Measurements from ENCODE around the gene RNF130. TPM values are rescaled to one million over a fixed set of nuclear protein-coding genes. Genes with fewer than 3 reads are reported as not detected.
"Not testable (repeated sequence)": the region's sequence is repeated elsewhere in the genome, so short reads cannot be mapped to it uniquely, and the experiment has no call there.

Gene RNF130
- total RNA-seq, 1 donor: 128 TPM

DNA sequence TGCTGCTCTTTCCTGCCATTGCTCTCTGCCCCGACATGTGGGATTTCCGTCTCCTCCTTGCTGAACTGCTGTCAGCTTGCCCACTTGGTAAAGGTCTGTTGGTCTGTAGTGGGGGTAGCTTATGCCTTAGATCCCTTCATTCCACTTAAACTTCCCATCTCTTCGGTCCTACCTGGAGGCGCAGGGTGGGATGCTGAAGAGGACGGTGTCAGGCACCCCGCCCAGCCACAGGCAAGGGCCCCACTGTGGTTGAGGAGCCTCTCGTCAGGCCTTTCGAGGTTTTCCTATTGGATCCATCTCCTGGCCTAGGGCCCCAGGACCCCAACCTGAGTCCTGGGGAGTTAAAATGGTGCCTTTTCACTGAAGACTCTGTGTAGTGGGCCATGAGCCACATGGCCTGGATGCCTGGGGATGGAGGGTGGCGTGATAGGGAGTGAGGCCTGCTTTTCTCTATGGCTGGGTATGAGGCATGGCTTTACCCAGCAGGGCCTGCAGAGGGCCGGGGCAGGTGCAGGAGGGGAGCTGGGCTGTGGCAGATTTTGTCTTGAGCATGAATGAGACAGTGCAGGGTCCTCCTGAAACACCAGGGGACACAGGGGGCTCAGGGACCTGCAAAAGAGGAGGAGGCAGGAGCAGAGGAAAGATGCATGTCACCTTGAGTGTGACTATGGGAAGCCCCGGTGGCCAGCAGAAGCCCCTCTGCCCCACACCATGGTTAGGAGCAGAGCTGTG lies 25.8 kb upstream of the RNF130 start:
- H3K27me3 ChIP-seq (ENCODE audit: insufficient read depth, low read length): no peaks in the 10 kb centered on the region
- no peaks in the 10 kb centered on the region for H3K9me3 ChIP-seq (ENCODE audit: low read depth, low read length)
- no peak overlapping the region for H3K4me3 ChIP-seq (ENCODE audit: low read length)
- peaks cover 12% of the 10 kb centered on the region for H3K4me1 ChIP-seq (ENCODE audit: insufficient read depth, low read length)

DNA sequence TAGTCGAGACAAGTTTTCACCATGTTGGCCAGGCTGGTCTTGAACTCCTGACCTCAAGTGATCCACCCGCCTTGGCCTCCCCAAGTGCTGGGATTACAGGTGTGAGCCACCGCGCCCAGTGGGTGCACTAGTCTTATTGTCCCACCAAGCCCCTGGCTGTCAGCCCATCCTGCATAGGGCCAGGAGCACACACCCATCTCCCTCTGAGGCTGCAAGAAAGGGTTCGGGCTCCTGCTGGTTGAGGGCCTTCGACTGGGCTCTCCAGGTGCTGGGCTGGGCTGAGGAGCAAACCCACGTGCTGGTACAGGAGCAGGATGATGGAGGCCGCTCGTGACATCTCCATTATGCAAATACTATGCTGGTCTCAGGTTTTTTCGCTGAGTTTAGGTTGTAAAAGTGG lies 25.1 kb upstream of the RNF130 start:
- H3K4me3 ChIP-seq (ENCODE audit: low read length): no peak overlapping the region
- no peaks in the 10 kb centered on the region for H3K9me3 ChIP-seq (ENCODE audit: low read depth, low read length)
- peaks cover 12% of the 10 kb centered on the region for H3K4me1 ChIP-seq (ENCODE audit: insufficient read depth, low read length)
- no peaks in the 10 kb centered on the region for H3K27me3 ChIP-seq (ENCODE audit: insufficient read depth, low read length)

DNA sequence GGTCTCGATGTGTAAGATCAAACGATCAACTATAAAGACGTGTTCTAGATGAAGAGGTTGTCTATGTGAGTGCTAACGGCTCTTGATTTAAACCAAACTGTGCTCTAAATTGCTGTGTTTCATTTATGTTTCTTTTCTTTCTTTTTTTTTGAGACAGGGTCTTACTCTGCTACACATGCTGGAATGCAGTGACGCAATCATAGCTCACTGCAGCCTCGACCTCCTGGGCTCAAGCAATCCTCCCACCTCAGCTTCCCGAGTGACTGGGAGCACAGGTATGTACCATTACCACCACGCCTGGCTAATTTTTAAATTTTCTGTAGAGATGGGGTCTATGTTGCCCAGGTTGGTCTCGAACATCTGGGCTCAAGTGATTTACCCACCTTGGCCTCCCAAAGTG lies 24.0 kb upstream of the RNF130 start:
- no peak overlapping the region for H3K4me3 ChIP-seq (ENCODE audit: low read length)
- H3K27me3 ChIP-seq (ENCODE audit: insufficient read depth, low read length): no peaks in the 10 kb centered on the region
- H3K4me1 ChIP-seq (ENCODE audit: insufficient read depth, low read length): peaks cover 17% of the 10 kb centered on the region
- H3K9me3 ChIP-seq (ENCODE audit: low read depth, low read length): no peaks in the 10 kb centered on the region

DNA sequence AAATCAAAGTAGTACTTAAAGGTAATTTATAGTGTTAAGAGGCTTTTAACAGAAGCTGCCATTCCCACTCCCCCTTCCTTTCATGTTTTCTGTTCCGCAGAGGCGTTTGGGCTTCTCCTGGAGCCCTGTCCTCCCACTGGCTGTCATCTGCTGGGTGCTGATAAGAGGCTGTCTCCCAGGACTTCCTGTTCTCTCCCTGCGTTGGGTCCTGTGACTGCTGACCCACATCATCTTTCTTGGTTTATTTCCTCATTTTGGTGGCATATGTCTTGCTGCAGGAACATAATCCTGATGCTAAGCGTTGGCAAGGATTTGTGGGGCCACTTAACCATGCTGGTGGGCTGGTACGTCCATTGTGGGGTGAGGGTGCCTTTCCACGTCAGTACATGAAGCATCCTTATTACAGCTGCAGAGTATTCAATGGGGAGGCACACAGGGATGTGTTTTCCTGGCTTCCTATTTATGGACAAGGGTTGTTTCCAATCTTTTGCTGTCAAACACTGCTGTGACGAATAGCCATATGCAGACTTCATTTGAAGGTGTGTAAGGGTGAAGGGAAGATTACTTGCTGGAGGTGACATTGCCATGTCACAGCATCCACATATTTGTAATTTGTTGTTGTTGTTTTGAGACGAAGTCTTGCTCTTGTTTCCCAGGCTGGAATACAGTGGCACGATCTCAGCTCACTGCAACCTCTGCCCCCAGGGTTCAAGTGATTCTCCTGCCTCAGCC lies 22.3 kb upstream of the RNF130 start:
- peaks cover 22% of the 10 kb centered on the region for H3K4me1 ChIP-seq (ENCODE audit: insufficient read depth, low read length)
- H3K9me3 ChIP-seq (ENCODE audit: low read depth, low read length): no peaks in the 10 kb centered on the region
- H3K4me3 ChIP-seq (ENCODE audit: low read length): no peak overlapping the region
- no peaks in the 10 kb centered on the region for H3K27me3 ChIP-seq (ENCODE audit: insufficient read depth, low read length)

DNA sequence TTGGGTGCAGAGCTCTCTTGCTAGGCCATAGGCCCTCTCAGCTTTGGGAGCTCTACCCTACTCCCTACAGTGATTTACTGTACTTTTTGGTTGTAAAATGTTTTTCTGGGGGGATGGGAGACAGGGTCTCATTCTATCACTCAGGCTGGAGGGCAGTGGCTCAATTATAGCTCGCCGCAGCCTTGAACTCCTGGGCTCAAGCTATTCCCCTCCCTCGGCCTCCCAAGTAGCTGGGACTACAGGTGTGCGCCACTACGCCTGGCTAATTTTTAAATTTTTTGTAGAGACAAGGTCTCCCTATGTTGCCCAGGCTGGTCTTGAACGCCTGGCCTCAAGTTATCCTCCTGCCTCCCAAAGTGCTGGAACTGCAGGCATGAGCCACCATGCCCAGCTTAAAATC lies 21.7 kb upstream of the RNF130 start:
- H3K9me3 ChIP-seq (ENCODE audit: low read depth, low read length): no peaks in the 10 kb centered on the region
- no peaks in the 10 kb centered on the region for H3K27me3 ChIP-seq (ENCODE audit: insufficient read depth, low read length)
- peaks cover 22% of the 10 kb centered on the region for H3K4me1 ChIP-seq (ENCODE audit: insufficient read depth, low read length)
- H3K4me3 ChIP-seq (ENCODE audit: low read length): no peak overlapping the region

DNA sequence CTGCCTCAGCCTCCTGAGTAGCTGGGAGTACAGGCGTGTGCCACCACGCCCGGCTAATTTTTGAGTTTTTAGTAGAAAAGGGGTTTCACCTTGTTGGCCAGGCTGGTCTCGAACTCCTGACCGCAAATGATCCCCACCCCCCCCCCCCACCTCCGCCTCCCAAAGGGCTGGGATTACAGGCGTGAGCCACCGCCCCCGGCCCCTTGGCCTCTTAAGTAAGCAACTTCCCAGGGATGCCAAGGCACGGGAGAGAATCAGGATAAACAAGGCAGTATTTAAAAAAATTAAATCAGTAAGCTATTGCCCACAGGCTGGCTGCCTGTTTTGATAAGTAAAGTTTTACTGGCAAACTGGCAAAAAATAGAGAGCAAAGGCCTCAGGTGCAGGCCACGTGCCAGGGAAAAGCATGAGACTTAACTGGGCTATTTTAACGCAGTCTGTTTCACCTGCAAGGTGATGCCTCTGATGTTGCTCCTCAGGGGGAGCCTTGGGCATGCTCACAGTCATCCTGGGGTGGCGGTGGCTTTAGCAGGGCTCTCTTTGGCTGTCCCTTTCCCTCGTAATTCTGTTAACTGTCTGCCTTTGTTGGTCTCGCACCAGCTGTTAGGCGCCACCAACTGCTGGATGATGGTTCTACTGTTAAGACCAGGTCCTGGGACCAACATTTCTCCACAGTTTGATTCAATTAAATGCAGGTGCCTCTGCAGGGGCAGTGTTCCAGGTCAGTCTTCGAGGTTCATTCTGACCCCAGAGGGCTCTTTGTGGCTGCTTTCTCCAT lies 19.4 kb upstream of the RNF130 start:
- Histone ChIP-seq H3K4me1 (ENCODE audit: insufficient read depth, low read length) (peaks cover 22% of the 10 kb centered on the region), H3K9me3 (ENCODE audit: low read depth, low read length) (no peaks in the 10 kb centered on the region), H3K27me3 (ENCODE audit: insufficient read depth, low read length) (no peaks in the 10 kb centered on the region), H3K4me3 (ENCODE audit: low read length) (no peak overlapping the region)

DNA sequence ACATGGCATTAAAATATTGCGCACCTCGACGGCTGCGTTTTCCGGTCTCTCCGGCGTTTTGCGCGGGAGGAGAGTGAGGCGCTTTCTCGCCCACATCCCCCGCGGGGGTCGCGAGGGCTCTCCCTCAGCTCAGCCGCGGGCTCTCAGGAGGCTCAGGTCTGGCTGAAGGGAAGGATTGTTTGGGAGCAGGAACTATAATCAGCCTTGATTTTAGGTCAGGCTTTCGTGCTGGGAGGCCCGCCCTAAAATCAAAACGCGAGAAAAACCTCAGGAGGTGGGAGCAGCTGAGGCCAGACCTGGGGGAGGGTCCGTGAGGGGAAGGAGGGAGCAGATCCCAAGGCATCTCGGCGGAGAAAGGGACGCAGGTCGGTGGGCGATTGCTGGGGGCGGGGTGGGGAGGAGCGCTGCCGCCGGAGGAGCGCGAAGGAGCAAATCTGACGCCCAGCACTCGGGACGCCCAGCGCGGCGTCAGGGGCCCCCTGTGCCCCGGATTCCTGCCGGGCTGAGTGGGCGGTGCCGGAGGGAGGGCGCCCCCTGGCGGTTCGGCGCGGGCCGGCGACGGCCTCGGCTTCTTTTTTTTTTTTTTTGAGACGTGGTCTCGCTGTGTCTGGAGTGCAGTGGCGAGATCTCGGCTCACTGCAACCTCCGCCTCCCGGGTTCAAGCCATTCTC lies 18.7 kb upstream of the RNF130 start:
- no peaks in the 10 kb centered on the region for H3K9me3 ChIP-seq (ENCODE audit: low read depth, low read length)
- H3K4me3 ChIP-seq (ENCODE audit: low read length): peak overlapping the region; percentile 31
- H3K27me3 ChIP-seq (ENCODE audit: insufficient read depth, low read length): no peaks in the 10 kb centered on the region
- peaks cover 28% of the 10 kb centered on the region for H3K4me1 ChIP-seq (ENCODE audit: insufficient read depth, low read length)

DNA sequence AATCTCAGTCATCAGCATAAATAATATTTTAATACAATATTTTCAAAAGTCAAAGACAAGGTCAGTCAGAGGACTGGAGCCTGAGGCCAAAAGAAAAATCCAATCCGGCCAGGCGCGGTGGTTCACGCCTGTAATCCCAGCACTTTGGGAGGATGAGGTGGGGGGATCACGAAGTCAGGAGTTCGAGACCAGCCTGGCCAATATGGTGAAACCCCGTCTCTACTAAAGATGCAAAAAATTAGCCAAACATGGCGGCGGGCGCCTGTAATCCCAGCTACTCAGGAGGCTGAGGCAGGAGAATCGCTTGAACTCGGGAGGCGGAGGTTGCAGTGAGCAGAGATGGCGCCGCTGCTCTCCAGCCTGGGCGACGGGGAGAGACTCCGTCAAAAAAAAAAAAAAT lies 18.1 kb upstream of the RNF130 start:
- H3K27me3 ChIP-seq (ENCODE audit: insufficient read depth, low read length); H3K9me3 ChIP-seq (ENCODE audit: low read depth, low read length): not testable (repeated sequence)
- H3K4me1 ChIP-seq (ENCODE audit: insufficient read depth, low read length): peaks cover 34% of the 10 kb centered on the region
- peak overlapping the region; percentile 31 for H3K4me3 ChIP-seq (ENCODE audit: low read length)

DNA sequence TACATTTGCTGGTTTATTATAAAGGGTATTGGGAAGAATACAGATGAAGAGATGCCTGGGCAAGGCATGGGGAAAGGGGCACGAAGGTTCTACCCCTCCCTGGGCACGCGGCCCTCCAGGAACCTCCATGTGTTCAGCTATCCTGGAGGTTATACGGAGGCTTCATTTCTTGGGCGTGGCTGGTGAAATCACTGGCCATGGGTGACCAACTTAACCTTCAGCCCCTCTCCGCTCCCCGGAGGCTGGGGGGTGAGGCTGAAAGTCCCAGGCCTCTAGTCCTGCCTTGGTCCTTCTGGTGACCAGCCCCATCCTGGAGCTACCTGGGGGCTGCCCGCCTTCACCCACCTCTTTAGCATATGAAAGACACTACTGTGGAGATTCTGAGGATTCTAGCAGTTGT lies 17.0 kb upstream of the RNF130 start:
- Histone ChIP-seq H3K4me3 (ENCODE audit: low read length) (no peak overlapping the region), H3K4me1 (ENCODE audit: insufficient read depth, low read length) (peaks cover 30% of the 10 kb centered on the region), H3K27me3 (ENCODE audit: insufficient read depth, low read length) (no peaks in the 10 kb centered on the region), H3K9me3 (ENCODE audit: low read depth, low read length) (no peaks in the 10 kb centered on the region)

DNA sequence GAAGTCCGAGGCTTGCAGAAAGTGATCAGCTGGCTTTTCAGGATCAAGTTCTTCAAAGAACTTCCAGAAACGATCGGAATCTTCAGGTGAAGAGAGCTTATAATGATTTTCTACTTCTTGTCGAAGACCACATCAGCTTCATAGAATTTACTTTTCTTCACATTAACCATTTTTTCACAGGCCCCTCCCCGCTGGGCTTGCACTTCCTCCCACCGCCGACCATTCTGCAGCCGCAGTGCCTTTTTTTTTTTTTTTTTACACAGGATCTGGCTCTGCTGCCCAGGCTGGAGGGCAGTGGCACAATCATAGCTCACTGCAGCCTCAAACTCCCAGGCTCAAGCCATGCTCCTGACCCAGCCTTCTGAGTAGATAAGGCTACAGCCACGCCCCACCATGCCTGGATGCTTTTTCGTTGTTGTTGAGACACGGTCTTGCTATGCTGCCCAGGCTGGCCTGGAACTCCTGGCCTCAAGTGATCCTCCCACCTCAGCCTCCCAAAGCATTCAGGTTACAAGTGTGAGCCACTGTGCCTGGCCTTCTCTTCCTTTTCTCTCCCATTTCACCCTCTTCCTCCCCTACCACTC lies 15.3 kb upstream of the RNF130 start:
- no peaks in the 10 kb centered on the region for H3K9me3 ChIP-seq (ENCODE audit: low read depth, low read length)
- H3K27me3 ChIP-seq (ENCODE audit: insufficient read depth, low read length): no peaks in the 10 kb centered on the region
- no peak overlapping the region for H3K4me3 ChIP-seq (ENCODE audit: low read length)
- peaks cover 23% of the 10 kb centered on the region for H3K4me1 ChIP-seq (ENCODE audit: insufficient read depth, low read length)

DNA sequence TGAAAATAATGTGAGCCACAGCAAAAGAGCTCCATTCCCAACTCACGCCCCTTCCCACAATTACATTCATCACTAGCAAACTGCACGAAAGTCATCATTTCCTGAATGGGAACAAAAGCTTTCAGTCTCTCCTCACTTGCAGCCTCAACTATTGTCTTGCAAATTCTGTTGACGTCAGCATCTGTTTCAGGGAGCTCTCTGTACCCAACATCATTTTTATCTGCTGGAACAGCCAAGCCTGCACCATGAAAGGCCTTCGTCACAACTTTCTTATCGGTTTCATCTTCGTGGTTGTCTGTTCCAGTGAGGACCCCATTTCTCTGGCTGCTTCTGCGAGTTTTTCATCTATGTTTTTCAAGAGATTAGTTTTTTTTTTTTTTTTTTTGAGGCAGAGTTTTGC lies 14.3 kb upstream of the RNF130 start:
- Histone ChIP-seq H3K4me3 (ENCODE audit: low read length) (no peak overlapping the region), H3K27me3 (ENCODE audit: insufficient read depth, low read length) (peaks cover 7% of the 10 kb centered on the region), H3K9me3 (ENCODE audit: low read depth, low read length) (no peaks in the 10 kb centered on the region), H3K4me1 (ENCODE audit: insufficient read depth, low read length) (peaks cover 18% of the 10 kb centered on the region)

DNA sequence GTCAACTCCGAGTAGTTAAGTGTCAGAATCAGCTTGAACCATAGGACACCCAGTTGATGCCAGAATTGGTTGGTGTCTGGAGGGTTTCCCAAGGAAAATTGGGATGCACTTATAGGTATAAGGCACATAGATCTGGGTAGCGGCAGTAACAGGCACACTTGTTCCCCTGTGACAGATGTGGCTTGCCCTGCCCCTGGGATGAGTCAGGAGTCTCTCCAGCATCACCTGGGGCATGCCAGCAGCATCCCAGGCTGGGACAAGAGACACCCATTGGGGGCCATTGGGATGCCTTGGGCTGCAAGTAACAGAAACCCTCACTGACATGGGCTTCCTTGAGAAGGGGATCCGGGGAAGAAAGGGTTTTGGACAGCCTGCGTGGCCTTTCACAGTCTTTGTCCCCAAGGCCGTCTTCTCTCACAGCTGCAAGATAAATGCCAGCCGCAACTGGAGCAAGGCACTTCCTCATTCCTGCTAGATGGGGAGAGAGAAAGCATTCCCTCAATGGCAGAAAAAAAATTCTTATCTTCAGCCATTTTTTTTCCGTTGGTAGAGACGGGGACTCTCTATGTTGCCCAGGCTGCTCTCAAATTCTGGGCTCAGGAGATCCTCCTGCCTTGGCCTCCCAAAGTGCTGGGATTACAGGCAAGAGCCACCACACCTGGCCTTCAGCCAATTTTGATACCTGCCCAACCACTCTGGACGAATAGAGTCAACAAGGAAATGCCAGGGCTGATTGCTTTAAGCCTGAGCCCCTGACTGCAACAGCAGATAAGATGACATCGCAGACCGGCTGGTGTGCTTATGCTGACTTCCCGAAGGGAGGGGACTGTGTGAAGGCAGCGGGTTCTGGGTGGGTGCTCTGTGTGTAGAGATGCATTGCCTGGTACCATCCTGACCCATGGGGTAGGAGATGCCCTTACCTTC lies 13.3 kb upstream of the RNF130 start:
- H3K4me3 ChIP-seq (ENCODE audit: low read length): no peak overlapping the region
- H3K4me1 ChIP-seq (ENCODE audit: insufficient read depth, low read length): peaks cover 20% of the 10 kb centered on the region

DNA sequence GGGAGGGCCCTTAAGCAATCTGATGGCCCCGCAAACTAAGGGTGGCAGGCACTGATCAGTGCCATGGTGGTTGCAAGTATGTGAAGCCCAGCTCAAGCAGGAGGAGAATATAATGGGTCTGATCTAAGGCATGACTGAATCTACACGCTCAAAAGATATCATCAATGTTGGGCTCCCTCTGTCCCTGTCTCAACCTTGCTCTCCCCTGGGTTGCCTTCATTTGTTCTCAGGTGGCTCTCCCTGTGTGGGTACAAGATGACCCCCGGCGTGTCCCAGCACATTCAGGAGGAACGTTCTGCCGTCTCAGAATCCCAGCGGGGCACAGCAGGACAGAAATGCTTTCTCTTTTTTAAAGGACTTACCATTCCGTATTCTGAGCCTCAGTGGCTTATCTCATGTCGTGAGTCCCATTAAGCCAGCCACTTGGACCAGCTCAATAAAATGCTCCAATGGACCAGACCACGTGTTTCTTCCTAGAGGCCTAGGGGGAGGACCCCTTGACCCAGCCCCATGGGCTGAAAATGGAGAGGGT lies 12.0 kb upstream of the RNF130 start:
- peaks cover 20% of the 10 kb centered on the region for H3K27me3 ChIP-seq (ENCODE audit: insufficient read depth, low read length)
- peaks cover 19% of the 10 kb centered on the region for H3K4me1 ChIP-seq (ENCODE audit: insufficient read depth, low read length)
- H3K9me3 ChIP-seq (ENCODE audit: low read depth, low read length): no peaks in the 10 kb centered on the region
- H3K4me3 ChIP-seq (ENCODE audit: low read length): no peak overlapping the region

More for the DNA sequence above, 13.3 kb upstream of the RNF130 start:
- peaks cover 12% of the 10 kb centered on the region for H3K27me3 ChIP-seq (ENCODE audit: insufficient read depth, low read length)
- H3K9me3 ChIP-seq (ENCODE audit: low read depth, low read length): no peaks in the 10 kb centered on the region

Measured in mononuclear cell (primary cell).